ENCODE measurements around the gene SOX30.

The SOX30 gene

DNA sequence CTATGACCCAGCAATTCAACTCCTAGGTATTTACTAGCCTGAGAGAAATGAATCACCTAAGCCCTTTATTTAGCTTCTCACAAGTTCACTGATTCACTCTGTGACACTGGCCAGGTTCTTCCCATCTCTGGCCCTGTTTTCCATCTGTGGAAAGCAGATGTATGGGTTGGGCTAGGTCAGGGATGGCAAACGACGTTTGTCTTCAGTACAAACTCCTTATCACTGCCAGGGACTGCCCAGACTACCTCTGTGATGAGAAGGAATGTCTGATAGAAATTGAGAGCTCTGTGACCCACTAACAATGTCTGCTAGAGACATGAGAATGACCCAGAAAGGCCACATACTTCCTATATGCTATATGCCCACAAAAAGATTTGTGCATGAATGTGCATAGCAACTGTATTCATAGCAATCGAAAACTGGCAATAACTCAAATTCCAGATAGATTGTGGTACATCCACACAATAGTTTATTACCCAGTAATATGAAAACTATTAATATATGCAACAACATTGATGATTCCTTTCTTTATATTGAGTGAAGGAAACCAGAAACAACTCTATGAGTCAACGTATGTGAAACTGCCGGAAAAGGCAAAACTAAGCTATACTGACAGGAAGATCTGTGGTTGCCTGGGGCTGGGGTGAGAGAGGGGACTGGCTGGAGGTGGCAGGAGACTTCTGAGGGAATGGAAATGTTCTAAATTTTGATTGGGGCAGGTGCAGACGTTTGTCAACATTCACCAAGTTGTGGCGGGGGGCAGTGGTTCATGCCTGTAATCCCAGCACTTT, 44.7 kb downstream of the SOX30 start:
- DNase-seq (ENCODE audit: low spot score) = peak; percentile 21

DNA sequence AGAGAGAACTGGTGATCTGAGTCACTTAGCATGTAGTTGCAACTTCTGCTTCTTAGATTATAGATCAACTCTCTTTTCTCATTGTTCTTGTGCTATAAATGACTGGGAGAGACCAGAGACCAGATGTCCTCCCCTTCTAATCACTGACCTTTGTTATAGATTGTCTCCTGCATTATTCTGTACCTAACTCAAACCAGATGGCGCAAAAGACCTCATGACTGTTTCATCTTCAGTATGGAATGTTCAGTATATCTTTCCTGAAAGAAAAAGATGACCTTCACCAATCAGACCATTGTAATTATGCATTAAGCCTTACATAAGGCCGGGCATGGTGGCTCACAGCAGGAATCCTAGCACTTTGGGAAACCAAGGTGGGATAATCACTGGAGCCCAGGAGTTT, 46.2 kb downstream of the SOX30 start:
- DNase-seq (ENCODE audit: low spot score) = no peak

DNA sequence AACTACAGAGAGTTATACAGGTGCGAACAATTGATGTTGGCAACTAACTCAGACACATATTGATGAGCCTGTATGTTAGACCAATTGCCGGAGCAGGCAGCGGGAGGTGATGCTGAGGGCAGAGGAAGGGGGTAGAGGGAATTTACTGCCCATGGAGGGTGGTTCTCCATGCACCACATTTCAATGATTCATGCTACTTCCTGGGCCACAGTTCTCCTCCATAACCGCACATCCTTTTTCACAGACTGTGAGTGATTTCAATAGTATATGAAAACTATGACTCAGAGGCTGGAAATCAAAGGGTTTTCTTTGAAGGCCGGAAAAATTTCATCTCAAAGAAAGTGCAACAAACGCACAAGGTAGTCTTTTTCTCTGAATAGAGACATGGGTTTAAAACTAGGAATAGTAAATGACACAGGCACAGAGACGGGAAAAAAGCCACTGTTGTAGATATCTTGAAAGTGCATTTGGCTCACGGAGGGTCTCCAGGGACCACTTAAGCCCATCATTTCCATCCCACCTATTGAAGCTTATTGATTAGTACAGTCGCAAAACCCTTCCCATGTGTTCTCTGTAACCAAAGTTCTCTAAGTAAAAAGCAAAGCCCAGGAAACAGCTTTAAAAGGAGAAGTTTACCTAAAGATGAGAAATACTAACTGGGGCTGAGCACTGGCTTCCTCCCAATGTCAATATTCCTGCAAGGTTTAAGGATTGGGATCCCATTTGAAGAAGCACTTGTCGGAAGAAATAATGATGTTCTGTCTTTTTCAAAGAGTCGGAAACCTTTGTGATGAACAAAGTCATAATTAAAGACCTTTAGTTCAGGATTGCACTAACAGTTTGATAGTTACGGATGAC, 48.7 kb downstream of the SOX30 start:
- peak; percentile 76 for DNase-seq (ENCODE audit: low spot score)

- DNase-seq (ENCODE audit: low spot score) = peak; percentile 7
These were observed 49.7 kb downstream of the SOX30 start for GRCh38 chr5:157602505-157602904.

GRCh38 chr5:157600252-157600651, 52.0 kb downstream of the SOX30 start:
- no peak for DNase-seq (ENCODE audit: low spot score)

DNA sequence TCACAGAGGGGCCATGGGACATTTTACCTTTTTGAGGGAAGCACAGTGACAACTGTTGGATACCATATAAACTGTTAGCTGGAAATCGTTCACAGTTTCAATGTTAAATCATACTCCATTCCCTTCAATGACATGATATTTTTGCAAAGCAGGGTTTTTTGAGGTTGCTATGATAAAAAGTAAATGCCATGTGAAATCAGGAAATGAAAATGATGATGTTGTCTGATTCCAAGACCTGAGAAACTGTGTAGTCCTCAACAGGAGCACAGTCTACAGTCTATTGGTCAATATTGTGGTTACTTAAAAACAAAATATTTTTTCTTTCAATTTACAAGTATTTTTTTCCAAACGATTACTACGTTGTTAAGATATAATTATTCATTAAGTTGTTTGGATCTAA, 52.7 kb downstream of the SOX30 start:
- no peak for DNase-seq (ENCODE audit: low spot score)

DNA sequence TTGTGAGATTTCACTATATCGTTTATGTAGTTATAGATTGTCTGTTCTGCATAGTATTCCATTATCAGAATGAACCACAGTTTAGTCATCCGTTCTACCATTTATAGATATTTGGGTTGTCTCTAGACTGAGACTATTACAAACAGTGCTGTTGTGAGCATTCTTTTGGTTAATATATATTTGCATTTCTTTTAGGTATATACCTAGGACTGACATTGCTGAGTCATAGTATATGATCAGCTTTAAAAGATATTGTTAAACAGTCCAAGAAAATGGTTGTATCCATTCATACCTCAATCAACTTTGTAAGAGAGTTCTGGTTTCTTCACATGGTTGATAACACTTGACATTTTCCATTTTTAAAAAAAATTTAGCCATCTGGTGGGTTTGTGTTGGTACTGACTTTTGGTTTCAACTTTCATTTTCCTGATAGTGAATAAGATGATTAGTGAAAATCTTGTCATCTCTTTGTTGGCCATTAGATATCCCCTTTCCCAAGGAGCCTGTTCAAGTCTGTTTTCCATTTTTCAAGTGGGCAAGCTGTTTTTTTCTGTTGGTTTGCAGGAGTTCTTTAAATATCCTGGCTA, 53.8 kb downstream of the SOX30 start:
- no peak for DNase-seq (ENCODE audit: low spot score)

DNA sequence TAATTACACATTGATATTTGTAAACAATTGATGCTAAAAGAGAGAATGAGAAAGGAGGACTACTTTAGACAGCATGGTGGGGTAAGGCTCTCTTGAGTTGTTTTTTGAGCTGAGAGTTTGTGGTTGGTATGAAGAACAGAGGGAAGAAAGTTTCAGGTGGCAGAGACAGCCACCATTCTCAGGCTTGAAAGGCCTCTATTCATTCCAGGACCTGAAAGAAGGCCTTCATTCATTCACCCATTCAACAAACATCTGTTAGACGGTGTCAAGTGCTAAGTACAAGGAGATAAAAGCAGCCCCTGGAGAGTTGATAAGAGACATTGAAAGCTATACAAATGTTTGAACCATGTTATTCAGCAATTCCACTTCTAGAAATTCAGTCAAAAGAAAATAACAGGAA, 55.0 kb downstream of the SOX30 start:
- no peak for DNase-seq (ENCODE audit: low spot score)

- no peak for DNase-seq (ENCODE audit: low spot score)
These were observed 55.8 kb downstream of the SOX30 start for GRCh38 chr5:157596487-157596886.

GRCh38 chr5:157594675-157595459, 57.4 kb downstream of the SOX30 start:
- no peak for DNase-seq (ENCODE audit: low spot score)

DNA sequence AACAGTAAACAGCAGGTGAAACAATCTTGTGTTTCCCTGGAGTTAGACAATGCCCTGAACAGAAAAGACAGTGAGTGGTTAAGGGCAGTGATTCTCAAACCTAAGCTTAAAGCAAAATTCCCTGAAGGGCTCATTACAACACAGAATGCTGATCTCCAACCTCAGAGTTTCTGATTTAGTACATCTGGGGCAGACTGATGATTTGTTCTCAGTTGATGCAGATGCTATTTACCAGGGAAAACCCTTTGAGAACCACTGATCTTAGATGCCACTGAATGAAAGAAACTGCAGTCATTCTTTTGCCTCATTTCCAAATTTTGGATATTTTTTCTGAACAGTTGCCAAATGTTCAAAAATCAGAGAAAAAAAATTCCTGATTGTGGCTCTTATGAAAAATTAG, 58.0 kb downstream of the SOX30 start:
- DNase-seq (ENCODE audit: low spot score) = no peak

GRCh38 chr5:157593052-157593757, 59.0 kb downstream of the SOX30 start:
- DNase-seq (ENCODE audit: low spot score) = no peak

- no peak for DNase-seq (ENCODE audit: low spot score)
These were observed 59.6 kb downstream of the SOX30 start for GRCh38 chr5:157592594-157592993.

GRCh38 chr5:157590478-157590877, 61.8 kb downstream of the SOX30 start:
- no peak for DNase-seq (ENCODE audit: low spot score)

- no peak for DNase-seq (ENCODE audit: low spot score)
These were observed 67.6 kb downstream of the SOX30 start for GRCh38 chr5:157584628-157585027.

DNA sequence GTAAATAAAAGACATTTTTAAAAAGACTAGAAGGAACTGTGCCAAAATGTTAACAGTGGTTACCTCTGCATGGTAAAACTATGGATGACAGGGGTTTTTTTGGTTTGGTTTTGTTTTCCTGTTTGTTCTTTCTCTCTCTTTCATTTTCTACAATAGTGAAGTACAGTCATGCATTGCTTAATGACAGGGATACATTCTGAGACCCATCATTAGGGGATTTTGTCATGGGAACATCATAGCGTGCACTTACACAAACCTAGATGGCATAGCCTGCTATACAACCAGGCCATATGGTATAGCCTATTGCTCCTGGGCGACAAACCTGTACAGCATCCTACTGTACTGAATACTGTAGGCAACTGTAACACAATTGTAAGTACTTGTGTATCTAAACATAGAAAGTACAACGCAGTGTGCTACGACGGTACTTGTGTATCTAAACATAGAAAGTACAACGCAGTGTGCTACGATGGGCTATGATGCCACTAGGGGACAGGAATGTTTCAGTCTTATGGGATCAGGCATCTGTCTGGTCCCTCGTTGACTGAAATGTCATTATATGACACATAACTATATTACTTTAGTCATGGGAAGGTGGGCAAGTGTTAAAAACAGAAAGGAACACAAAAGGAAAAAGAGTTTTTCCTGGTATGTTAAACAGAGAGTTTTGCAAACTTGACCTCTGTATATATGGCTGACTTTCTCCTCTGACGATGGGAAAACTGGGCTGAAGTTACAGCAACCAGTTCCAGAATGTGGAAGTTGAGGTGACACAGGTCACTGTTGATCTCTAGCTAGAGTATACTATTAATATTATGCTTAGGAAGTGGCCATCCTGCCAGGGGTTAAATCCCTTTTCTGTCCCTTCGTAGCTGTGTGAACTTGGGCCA, 69.3 kb downstream of the SOX30 start:
- no peak for DNase-seq (ENCODE audit: low spot score)

GRCh38 chr5:157581901-157582300, 70.3 kb downstream of the SOX30 start:
- DNase-seq (ENCODE audit: low spot score) = no peak

DNA sequence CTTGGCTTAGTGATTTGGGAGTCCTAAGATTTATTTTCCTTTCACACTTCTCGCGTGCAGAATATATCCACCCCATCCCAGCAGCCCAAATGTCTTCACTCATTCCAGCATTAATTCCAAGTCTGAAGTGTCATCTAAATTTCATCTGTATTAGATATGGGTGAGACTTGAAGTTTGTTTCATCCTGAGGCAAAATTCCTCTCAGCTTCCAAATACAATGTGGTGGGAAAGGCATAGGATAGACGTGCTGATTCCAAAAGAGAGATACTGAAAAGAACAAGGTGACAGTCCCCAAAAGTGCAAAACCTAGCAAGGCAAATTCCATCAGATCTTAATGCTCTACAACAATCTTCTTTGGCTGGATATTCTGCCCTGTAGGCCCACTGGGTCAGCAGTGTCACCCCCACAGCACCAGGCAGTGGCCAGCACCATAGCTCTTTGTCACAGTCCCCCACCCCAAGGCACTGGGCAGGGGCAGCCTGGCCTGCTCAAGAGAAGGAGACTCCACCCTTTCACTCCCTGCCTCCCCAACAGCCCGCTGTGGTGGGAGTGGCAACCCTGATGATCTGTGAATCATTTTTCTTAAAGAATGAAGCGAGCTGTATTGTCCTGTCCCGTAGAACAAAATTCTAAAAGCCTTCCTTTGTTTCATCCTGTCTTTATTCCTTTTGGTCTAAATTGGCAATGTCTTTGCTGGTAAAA, 74.0 kb downstream of the SOX30 start:
- no peak for DNase-seq (ENCODE audit: low spot score)

DNA sequence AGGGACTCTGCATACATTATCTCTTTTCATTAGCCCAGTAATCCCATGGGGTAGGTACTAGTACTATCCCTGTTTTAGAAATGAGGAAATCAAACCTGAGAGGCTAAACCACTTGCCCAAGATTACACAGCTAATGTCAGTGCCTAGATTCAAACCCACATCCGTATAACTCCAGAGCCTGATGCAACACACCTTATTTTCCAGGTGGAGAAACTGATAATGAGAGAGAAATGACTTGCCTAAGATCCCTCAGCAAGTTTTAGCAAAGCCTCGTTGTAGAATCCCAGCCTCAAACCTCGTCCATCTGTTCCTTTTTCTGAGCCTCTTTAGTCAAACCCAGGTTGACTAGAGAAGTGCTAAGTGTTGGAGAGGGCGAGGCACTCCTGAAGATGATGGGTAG, 75.6 kb downstream of the SOX30 start:
- no peak for DNase-seq (ENCODE audit: low spot score)
